Measurements from ENCODE around the gene POLR1C.
A peak's percentile ranks its signal among the peaks of the same experiment; 100 is the strongest.
"Not testable (repeated sequence)": the region's sequence is repeated elsewhere in the genome, so short reads cannot be mapped to it uniquely, and the experiment has no call there.

POLR1C gene

DNA sequence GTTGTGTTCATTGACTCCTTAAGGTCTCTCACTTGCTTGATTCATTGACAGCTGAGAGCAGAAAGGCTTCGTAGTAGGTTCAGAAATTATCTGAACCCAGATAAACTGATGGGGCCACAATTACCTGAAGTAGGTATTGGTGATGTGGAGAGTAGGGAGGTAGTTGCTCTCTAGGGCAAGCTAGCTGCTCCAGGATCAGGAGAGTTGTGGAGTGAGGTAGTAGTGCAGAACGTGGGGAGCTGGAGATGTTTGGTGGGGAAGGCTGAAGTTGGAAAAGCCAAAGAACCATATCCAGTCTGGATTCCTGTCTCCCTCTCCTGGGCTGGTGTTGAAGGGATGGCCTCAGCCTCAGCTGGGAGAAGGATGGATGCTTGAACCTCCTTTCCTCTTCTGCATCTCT lies 23.7 kb upstream of the POLR1C start:
- DNase-seq (ENCODE audit: low spot score): no peak

DNA sequence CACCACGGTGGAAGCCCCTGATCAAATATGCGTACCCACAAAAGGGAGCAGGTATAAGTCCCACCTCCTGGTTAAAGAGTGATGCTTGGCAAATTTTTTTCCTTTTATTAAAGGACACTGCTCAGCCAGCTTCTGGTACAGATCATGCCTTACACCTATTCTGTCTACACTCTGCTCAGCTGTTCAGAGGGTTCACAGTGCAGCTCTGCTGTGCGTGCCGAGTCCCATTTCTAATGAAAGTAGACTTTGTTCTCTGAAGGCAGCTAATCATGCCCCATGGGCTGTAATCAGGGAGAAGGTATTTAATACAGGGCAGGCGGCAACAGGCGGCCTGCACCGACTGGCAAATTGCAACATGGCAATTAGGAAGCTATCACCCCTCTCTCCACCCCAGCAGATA lies 23.1 kb upstream of the POLR1C start:
- DNase-seq (ENCODE audit: low spot score): no peak

DNA sequence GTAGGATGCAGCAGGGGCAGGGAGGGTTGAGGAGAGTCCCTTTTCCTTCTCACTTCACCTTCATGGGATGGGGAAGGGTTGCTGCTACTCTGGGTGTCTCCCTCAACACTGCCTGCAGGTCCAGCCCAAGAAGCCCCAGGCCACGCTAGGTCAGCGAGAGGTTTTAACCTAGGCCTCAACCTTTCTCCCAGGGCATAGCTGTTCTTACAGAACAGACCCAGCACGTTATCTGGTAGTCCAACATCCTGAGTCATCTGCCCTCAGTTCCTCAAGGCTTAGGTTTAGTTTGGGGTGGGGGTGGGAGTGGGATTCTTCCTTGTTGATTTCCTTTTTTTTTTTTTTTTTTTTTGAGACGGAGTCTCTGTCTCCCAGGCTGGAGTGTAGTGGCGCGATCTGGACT lies 22.6 kb upstream of the POLR1C start:
- no peak for DNase-seq (ENCODE audit: low spot score)

DNA sequence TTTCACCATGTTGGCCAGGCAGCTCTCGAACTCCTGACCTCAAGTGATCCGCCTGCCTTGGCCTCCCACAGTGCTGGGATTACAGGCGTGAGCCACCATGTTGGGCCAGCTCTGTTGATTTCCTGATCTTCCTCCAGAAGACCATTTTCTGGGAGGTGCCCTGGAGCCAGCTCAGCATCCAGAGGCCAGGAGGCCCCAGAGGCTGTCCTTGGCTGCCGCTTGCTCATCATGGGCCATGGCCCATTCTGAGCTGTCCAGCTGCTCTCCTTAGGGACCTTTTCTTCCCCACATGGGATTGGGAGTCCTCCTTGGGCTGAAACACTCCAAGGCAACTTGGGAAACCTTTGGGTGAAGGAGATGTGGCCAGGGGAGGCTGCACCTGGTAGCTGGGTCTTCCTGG lies 22.1 kb upstream of the POLR1C start:
- DNase-seq (ENCODE audit: low spot score): no peak

DNA sequence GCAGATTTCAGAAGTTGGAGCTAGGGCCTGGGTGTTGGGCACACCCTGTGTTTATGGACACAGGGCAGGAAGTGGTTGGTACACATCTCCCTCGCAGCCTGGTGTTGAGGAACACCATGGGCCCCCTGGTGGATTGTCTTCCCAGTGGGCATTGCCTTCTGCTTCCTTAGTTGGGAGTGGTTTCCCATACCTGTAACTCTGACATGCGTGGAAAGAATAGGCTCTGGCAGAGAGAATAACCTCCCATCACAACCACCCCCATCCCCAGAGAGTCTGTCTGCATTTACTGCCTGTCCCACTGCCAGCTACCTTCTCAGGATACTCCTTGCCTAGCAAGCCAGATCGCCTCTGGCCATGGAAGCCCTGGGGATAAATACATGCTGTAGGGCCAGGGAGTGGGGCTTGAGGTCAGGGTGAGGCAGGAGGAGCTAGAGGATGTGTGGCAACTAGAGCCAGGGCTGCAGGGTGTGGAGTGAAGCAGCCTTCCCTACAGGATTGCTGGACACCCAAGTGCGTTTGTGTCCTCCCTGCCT lies 21.4 kb upstream of the POLR1C start:
- DNase-seq (ENCODE audit: low spot score): peak; percentile 19

DNA sequence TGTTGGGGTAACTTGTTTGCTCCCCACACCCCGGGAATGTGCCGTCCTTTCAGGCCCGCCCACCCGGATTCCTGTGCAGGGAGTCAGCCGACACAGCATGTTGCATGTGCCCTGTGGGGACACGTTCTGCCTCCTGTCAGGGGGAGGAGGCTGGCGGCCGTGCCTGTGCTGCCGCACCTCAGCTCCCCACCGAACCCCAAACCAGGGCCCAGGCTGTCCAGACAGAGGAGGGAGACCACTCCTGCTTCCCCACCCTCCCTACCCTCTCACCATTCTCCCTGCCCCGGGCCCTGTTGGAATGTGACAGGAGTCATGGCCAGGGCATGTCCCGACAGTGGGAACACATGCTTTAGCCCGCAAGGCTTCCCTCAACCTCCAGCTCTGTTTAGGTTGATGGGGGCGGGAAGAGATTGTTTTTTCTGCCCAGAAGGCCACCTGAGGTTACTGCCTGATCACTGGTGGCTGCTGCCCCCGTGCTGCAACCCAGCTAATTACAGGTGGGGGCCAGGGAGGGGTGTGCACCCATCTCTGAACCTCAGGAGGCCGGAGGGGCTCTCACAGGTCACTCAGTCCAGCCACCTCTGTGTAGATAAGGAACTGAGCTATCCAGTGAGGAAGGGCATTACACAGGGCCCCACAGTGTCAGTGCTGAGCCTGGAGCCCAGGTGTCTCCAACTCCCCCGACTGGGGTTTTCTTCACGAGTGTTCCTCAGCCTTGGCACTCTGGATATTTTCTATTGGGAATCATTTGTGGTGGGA lies 20.3 kb upstream of the POLR1C start:
- peak; percentile 84 for DNase-seq (ENCODE audit: low spot score)

DNA sequence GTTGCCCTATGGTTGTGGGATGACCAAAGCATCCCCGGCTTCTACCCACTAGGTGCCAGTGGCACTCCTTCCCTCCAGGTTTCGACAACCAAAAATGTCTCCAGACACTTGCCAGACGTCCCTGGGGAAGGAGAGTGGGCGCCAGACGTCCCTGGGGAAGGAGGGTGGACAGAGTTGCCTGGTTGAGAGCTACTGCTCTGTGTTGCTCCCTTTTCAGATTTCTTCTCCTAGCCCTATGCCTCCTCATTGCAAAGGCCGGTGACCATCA lies 19.8 kb upstream of the POLR1C start:
- no peak for DNase-seq (ENCODE audit: low spot score)

DNA sequence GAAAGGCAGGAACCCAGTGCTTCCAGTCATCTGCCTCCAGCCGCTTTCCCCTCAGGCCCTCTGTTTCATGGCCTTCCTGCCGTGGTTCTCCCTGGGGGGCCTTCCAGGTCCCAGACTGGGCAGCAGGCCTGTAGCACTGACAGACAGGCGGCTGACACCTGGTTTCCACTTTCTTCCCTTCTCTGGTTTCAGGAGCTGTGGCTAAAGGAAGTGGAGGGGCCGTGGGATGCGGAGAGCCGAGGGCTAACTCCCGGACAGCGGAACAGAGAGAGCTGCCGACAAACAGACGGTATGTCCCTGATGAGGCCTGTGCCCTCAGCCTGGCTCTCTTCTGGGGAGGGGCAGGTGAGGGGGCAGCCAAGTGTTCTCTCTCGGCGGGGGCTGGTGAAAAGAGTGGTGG lies 19.2 kb upstream of the POLR1C start:
- DNase-seq (ENCODE audit: low spot score): no peak

DNA sequence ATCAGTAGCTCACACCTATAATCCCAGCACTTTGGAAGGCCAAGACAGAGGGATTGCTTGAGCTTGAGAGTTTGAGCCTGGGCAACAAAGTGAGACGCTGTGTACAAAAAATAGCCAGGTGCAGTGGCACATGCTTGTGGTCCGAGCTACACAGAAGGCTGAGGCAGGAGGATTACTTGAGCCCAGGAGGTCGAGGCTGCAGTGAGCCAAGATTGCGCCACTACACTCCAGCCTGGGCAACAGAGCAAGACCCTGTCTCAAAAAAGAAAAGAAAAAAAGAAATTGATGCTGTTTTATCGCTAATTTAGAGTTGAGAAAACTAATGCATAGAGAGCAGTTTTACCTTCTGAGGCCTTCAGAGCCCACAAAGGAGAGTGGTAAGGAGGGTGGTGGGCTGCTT lies 18.6 kb upstream of the POLR1C start:
- DNase-seq (ENCODE audit: low spot score): not testable (repeated sequence)

DNA sequence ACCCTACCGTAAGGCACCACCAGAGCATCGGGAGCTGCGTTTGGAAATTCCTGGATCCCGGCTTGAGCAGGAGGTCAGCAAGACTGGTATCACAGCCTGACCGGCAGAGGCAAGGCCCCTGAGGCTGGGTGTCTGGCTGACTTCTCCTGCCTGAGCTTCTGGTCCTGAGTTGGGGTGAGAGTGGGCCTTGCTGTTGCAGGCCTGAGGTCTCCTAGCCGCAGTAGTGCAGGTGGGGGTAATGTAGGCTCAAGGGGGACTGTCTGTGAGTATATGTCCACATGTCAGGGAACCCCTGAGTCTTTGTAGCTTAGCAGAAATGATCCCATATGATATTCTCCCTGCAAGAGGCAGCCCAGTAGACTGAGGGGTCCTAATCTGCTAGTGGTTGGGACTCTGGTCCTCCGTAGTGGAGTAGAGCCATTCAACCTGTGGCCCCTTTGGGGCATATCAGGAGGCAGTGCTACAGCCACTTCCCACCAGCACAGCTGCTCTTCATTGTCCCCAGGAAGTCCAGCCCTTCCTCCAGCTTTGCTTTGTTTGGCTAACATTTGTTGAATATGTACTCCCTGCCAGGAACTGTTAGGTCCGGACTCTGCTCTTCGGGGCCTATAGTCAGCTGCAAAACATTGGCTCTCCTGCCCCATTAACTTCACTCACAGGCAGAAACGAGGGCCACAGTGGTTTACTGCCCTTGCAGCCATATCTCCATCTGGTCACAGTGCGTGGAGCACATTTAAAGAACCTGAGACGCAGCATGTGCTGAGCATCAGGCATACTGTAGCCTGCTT lies 17.7 kb upstream of the POLR1C start:
- no peak for DNase-seq (ENCODE audit: low spot score)

DNA sequence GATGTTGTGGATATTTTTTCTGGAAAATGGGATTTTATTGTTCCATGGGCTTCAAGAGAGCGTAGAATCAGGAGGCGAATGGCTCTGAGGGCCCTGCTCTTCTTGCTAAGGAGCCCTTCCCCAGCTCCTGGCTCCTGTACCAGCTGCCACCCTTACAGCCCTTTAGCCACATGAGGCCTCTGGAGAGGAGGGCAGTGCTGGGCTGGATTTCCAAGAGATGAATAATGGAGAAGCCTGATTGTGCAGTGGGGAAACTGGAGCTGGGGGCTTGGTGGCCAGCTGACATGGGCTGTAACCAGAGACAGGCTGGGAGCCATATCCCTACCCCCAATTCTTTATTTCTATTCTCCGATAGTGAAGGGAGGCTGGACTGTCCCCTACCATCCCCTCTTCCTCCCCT lies 16.0 kb upstream of the POLR1C start:
- DNase-seq (ENCODE audit: low spot score): no peak

DNA sequence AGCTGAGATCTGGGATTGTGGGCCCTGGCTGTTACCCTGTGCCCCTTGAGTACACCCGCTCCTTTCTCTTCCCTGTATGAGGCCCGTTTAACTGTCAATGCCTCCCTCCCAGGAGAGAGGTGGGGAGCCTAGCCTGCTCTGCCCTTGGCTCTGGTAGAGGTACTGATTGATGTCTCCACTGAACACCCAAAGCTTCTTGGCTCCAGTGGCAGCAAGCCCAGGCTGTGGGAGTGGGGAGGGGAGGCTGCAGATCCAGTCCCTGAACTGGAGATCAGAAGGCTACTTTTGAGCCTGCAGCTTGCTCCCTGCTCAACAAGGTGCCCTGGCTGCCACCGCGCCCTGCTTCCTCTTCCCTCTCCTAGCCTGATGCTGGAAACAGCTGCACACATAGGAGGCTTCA lies 14.2 kb upstream of the POLR1C start:
- DNase-seq (ENCODE audit: low spot score): no peak

DNA sequence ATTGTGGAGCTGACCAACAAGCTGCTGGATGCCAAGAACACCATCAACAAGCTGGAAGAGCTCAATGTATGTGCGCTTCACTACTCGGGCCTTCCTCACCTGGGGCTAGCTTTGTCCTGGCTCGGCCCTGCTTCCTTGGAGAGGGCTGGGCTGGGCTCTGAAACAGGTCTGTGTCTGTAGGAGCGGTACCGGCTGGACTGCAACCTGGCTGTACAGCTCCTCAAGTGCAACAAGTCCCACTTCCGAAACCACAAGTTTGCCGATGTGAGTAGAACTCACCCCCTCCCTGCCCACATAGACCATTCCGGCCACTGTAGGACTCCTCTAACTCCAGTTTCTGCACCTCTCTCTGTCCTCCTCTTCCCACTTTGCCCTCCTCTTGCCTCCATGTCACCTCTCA lies 13.4 kb upstream of the POLR1C start:
- no peak for DNase-seq (ENCODE audit: low spot score)

DNA sequence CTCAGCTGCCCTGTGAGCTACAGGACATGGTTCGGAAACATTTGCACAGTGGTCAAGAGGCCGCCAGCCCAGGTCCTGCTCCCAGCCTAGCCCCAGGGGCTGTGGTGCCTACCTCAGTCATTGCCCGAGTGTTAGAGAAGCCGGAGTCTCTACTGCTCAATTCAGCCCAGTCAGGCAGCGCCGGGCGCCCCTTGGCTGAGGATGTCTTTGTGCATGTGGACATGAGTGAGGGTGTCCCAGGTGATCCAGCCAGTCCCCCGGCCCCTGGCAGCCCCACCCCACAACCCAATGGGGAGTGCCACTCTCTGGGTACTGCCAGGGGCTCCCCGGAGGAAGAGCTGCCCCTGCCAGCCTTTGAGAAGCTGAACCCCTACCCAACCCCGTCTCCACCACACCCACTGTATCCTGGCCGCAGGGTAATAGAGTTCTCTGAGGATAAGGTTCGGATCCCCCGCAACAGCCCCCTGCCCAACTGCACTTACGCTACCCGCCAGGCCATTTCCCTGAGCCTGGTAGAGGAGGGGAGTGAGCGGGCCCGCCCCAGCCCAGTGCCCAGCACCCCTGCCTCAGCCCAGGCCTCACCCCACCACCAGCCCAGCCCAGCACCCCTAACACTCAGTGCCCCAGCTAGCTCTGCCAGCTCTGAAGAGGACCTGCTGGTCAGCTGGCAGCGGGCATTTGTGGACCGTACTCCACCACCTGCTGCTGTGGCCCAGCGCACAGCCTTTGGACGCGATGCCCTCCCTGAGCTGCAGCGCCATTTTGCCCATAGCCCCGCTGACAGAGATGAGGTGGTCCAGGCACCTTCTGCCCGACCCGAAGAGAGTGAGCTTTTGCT lies 11.9 kb upstream of the POLR1C start:
- no peak for DNase-seq (ENCODE audit: low spot score)

DNA sequence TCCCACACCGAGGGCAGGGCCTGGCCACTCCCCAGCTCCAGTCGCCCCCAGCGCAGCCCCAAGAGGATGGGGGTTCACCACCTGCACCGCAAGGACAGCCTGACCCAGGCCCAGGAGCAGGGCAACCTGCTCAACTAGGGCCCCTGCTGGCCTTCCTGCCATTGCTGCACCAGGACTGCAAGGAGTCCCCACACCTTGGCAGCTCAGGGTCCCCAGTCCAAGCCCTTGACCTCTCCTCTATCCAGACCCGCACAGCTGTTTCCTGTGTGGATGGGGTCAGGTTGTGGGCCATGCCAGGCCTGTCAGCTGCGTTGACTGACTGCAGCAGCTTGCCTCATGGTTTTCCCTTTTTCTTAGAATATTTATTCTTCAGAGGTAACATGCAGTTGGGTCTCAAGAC lies 11.2 kb upstream of the POLR1C start:
- DNase-seq (ENCODE audit: low spot score): no peak

DNA sequence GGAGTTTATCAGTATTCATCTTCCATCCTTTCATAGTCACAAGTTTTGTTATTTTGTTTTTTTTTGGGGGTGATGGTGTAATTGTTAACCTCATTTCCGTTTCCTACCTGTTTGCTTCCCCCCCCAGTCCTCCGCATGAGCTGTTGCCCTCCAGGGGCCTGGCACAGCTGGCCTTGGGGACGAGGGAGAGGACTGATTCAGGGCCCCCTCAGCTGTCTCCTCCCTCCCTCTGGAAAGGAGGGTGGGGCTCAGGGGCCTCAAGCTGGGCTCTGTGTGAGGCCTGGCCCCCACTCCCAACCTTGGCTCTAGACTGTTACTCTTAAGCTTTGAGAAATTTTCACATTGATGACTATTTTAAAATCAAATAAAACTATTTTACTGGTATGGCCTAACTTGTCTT lies 10.7 kb upstream of the POLR1C start:
- DNase-seq (ENCODE audit: low spot score): no peak

DNA sequence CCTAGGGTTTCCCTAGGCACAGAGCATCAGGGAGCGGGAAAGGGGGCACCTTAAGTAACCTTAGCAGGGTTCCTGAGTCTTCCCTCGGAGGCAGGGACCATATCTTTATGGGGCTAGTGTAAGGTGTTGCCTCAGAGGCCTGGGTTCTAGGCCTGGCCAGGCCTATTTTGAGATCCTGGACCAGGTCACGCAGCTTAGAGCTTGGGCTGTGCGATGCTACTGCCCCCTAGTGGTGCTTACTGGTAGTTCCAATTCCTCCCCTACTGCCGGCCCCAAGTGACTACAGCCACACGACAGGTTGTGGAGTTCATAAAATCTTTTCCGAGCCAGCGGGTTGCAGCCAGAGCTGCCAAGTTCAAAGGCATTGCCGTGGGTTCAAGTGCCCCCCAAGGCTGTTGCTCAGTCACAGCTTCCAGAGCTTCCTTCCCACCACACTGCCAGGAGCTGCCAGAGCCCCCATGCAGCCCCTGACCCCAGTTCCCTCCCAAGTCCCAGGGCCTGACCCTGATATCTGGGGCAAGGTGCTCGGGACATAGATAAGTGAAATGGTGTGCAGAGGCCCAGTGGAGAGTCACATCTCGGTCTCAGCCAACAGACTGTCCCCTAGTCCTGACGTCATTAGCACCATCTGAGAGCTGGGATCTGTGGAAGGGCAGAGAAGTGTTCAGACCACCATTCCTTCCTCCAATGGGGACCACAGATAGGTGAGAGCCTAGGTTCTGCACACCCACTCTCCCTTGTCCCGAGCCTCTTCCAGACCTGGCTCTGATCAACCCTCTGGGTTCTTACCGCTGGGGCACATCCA lies 10.0 kb upstream of the POLR1C start:
- DNase-seq (ENCODE audit: low spot score): peak; percentile 84

DNA sequence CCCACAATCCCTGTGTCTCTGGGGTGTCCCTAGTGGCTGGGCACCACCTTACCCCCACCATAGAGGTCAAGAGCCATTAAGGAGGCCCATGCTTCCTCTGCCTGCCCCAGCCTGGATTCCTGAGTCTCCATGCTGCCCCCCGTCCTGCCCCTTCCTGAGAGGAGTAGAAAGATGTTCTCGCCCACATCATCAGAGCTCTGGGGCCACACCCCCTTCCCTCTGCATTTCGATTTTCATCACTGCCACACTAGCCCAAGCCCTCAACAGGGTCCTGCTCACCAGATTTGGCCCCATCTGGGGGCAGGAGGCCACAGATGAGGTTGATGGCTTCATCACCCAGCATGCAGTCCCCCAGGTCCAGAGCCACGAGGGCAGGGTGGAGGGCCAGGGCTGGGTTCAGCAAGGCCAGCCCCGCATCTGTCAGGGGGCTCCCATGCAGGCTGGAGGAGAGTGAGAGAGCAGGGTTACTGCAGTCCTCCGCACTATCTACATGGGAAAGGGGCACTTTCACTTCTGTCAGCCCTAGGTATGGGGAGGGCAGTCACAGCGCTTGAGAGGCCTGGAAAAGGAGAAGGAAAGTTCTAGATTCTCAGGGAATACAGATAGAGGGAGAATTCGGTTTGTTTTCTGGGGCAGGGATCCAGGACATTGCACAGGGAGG lies 8.3 kb upstream of the POLR1C start:
- no peak for DNase-seq (ENCODE audit: low spot score)

DNA sequence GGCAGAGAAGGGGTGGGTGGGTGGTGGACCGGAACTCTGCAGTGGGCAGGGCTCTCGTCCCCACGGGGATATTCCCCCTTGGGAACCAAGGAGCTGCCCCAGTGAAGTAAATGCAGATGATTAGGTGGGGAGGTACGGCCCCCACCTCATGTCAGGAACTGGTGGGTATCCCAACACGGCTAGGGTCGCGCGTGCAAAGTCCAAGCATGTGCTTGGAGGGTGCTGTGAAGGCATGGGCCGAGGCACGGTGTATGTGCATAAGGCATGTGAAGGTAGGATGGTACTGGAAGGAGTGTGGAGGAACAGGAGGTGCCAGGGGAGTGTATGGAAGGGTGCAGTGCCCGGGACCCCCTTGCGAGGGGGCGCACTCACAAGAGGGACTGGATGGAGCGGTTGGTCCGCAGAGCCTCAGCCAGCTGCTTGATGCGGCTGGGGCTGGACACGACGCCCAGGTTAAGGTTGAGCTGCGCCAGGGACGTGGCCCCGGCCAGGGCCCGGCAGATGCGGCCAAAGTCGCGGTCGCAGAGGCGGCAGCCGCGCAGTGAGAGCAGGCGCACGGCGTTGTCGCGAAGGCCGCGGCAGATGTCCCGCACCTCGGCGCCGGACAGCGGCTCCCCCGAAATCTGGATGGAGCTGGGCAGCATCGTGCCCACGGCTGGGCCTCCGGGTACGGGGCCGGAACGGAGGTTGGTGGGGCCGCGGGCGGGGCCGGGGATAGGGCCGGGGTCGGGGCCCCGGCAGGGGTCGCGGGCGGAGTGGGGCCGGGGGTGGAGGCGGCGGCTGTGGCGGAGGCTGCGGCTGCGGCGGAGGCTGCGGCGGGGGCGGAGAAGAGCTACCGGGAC lies 7.5 kb upstream of the POLR1C start:
- no peak for DNase-seq (ENCODE audit: low spot score)
